Fibroblast of villous mesenchyme (primary cell): ENCODE measurements around the gene GPR157. TPM values are rescaled to one million over a fixed set of nuclear protein-coding genes. Genes with fewer than 3 reads are reported as not detected.

Experiments
- DNase-seq: peaks from one replicate; pipeline ENCODE4 v3.0.0-alpha.2; 2010; ENCODE audit warnings: low read depth
- H3K4me3 ChIP-seq: 2 replicates; pipeline ENCODE4 v1.5.1; 2011; ENCODE audit warnings: low read depth, mild to moderate bottlenecking, low read length
- CTCF ChIP-seq: IDR thresholded peaks from 2 replicates; pipeline ENCODE4 v1.5.1; 2012; ENCODE audit warnings: low read depth, mild to moderate bottlenecking, low read length; ENCODE audit not compliant: insufficient read depth
- total RNA-seq: library from RNA; depleted of rRNA; stranded (reverse); fragments of >200 nt; gene quantifications from 2 replicates; pipeline ENCODE4 v1.2.3, GENCODE V29; 2012

The GPR157 gene
- total RNA-seq, 1 donor: 9.5 TPM

GRCh38 chr1:9115351-9116205 is 13.3 kb downstream of the GPR157 start:
- no peak for TF ChIP-seq CTCF
- DNase-seq: peak; percentile 29
- H3K4me3 ChIP-seq: no peak overlapping the region

GRCh38 chr1:9112961-9113880 is 15.7 kb downstream of the GPR157 start:
- TF ChIP-seq CTCF: no peak
- H3K4me3 ChIP-seq: no peak overlapping the region
- DNase-seq: no peak

GRCh38 chr1:9111957-9112356 is 16.9 kb downstream of the GPR157 start:
- DNase-seq: no peak
- TF ChIP-seq CTCF: no peak
- no peak overlapping the region for H3K4me3 ChIP-seq

GRCh38 chr1:9111357-9111691 is 17.6 kb downstream of the GPR157 start:
- no peak for TF ChIP-seq CTCF
- no peak for DNase-seq
- H3K4me3 ChIP-seq: no peak overlapping the region

GRCh38 chr1:9110669-9111356 is 18.1 kb downstream of the GPR157 start:
- peak; percentile 97 for TF ChIP-seq CTCF
- peak; percentile 95 for DNase-seq
- H3K4me3 ChIP-seq: no peak overlapping the region

- DNase-seq: no peak
- no peak overlapping the region for H3K4me3 ChIP-seq
- no peak for TF ChIP-seq CTCF
Observed at GRCh38 chr1:9108056-9108665, 20.7 kb downstream of the GPR157 start.
